Measurements from ENCODE around the gene DEK.
"Not testable (repeated sequence)": the region's sequence is repeated elsewhere in the genome, so short reads cannot be mapped to it uniquely, and the experiment has no call there.

The DEK gene

GRCh38 chr6:18237167-18237566 lies 27.2 kb downstream of the DEK start:
- DNase-seq, result no peak

GRCh38 chr6:18235524-18235923 lies 28.8 kb downstream of the DEK start:
- DNase-seq, result no peak

GRCh38 chr6:18234564-18234963 lies 29.8 kb downstream of the DEK start:
- DNase-seq, result no peak

- not testable (repeated sequence) for DNase-seq
Measured at GRCh38 chr6:18233770-18234169, 30.6 kb downstream of the DEK start.

- not testable (repeated sequence) for DNase-seq
Measured at GRCh38 chr6:18231856-18232255, 32.5 kb downstream of the DEK start.

GRCh38 chr6:18228590-18228989 lies 35.7 kb downstream of the DEK start:
- not testable (repeated sequence) for DNase-seq

- not testable (repeated sequence) for DNase-seq
Measured at GRCh38 chr6:18227166-18227565, 37.2 kb downstream of the DEK start.

GRCh38 chr6:18226451-18227105 lies 37.8 kb downstream of the DEK start:
- DNase-seq, result not testable (repeated sequence)

GRCh38 chr6:18221288-18221615 lies 43.1 kb downstream of the DEK start:
- no peak for DNase-seq

- no peak for DNase-seq
Measured at GRCh38 chr6:18219591-18219990, 44.7 kb downstream of the DEK start.

- no peak for DNase-seq
Measured at GRCh38 chr6:18218233-18218632, 46.1 kb downstream of the DEK start.

- DNase-seq, result peak; percentile 76
Measured at GRCh38 chr6:18216411-18216810, 47.9 kb downstream of the DEK start.

- no peak for DNase-seq
Measured at GRCh38 chr6:18215436-18215835, 48.9 kb downstream of the DEK start.

- DNase-seq, result no peak
Measured at GRCh38 chr6:18214003-18214402, 50.3 kb downstream of the DEK start.

- no peak for DNase-seq
Measured at GRCh38 chr6:18213439-18213838, 50.9 kb downstream of the DEK start.

GRCh38 chr6:18212231-18212630 lies 52.1 kb downstream of the DEK start:
- DNase-seq, result no peak

- DNase-seq, result no peak
Measured at GRCh38 chr6:18211338-18211737, 53.0 kb downstream of the DEK start.

GRCh38 chr6:18210707-18211106 lies 53.6 kb downstream of the DEK start:
- DNase-seq, result no peak

- no peak for DNase-seq
Measured at GRCh38 chr6:18209539-18210197, 54.7 kb downstream of the DEK start.

GRCh38 chr6:18208778-18209177 lies 55.6 kb downstream of the DEK start:
- DNase-seq, result not testable (repeated sequence)

GRCh38 chr6:18207949-18208348 lies 56.4 kb downstream of the DEK start:
- no peak for DNase-seq

- no peak for DNase-seq
Measured at GRCh38 chr6:18207438-18207837, 56.9 kb downstream of the DEK start.

GRCh38 chr6:18206591-18206990 lies 57.7 kb downstream of the DEK start:
- DNase-seq, result no peak

- no peak for DNase-seq
Measured at GRCh38 chr6:18204691-18205090, 59.6 kb downstream of the DEK start.

GRCh38 chr6:18203786-18204185 lies 60.5 kb downstream of the DEK start:
- no peak for DNase-seq

Measured in kidney glomerular epithelial cell (primary cell).